GM10266 (cell line): ENCODE results near the gene TNS4.
A peak's percentile ranks its signal among the peaks of the same experiment; 100 is the strongest.

ENCODE experiments used
- DNase-seq: peaks from one replicate; pipeline ENCODE4 v3.0.0; 2012; ENCODE audit errors: extremely low spot score
- CTCF ChIP-seq: IDR thresholded peaks from 2 replicates; pipeline ENCODE4 v1.5.1; 2012; ENCODE audit warnings: mild to moderate bottlenecking, low read depth; ENCODE audit not compliant: control insufficient read depth, insufficient read depth; ENCODE audit errors: missing control alignments

TNS4 gene

GRCh38 chr17:40517981-40518380 is 16.6 kb upstream of the TNS4 start:
- TF ChIP-seq CTCF: no peak

GRCh38 chr17:40517286-40517662 is 15.9 kb upstream of the TNS4 start:
- no peak for TF ChIP-seq CTCF
- no peak for DNase-seq

More at GRCh38 chr17:40517981-40518380, 16.6 kb upstream of the TNS4 start:
- no peak for DNase-seq

GRCh38 chr17:40516581-40517285 is 15.3 kb upstream of the TNS4 start:
- no peak for TF ChIP-seq CTCF
- peak; percentile 59 for DNase-seq

- no peak for DNase-seq
- no peak for TF ChIP-seq CTCF
Observed at GRCh38 chr17:40515491-40516041, 14.1 kb upstream of the TNS4 start.

- DNase-seq: no peak
- TF ChIP-seq CTCF: no peak
Observed at GRCh38 chr17:40515011-40515410, 13.6 kb upstream of the TNS4 start.

GRCh38 chr17:40514013-40514875 is 12.8 kb upstream of the TNS4 start:
- DNase-seq: no peak
- no peak for TF ChIP-seq CTCF
